8988T (cell line): ENCODE results near the gene TGFBR3L.
"Not testable (repeated sequence)": the region's sequence is repeated elsewhere in the genome, so short reads cannot be mapped to it uniquely, and the experiment has no call there.

Experiments used
- DNase-seq: peaks from one replicate; pipeline ENCODE4 v3.0.0; 2011

Gene TGFBR3L

DNA sequence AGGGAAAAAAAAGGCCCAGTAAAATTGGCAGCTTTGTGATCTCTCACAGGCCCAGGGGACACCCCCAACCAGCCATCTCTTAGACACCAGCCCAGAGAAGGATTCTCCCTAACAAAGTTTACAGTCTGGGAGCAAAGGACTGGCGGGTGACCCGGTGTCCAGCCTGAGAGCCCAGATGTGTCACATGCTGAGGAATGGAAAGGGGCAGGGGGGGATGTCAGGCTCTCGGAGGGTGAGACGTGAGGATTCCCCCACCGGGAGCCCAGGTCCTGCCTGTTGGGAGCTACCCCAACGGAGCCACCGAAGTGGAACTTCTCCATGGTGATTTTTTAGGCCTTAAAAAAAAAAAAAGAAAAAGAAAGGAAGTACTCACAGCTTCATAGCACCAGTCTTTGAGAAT is 16.1 kb downstream of the TGFBR3L start:
- DNase-seq = no peak

GRCh38 chr19:7931221-7932061 is 16.8 kb downstream of the TGFBR3L start:
- DNase-seq = no peak

DNA sequence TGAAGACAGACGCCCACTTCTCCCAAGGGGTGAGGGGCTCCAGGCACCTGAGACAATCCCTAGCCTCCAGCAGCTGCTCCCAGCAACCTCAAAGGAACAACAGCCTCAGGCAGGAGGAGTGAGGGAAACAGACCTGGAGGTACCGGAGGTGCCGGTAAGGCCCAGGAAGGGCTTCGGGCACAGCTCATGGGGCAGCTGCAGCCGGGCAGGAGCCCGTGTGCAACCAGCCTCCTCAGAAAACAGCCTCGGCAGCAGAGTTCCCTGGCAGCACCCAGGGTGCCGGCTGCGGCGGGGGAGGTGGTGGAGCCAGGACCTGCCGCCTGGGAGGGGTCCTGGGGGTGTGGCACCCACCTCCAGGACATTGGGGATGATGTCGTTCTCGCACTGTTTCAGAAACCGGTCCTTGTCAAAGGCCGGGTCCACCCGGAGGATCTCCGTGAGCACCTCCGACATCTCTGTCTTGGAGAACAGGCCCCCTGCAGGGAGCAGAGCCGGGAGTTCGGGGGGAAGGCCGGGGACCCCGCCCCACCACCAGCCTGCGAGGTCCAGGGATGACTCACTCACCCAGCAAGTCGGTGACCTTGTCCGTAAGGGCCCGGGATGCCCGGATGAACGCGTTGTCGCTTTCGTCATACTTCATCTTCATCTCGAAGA is 17.8 kb downstream of the TGFBR3L start:
- no peak for DNase-seq

DNA sequence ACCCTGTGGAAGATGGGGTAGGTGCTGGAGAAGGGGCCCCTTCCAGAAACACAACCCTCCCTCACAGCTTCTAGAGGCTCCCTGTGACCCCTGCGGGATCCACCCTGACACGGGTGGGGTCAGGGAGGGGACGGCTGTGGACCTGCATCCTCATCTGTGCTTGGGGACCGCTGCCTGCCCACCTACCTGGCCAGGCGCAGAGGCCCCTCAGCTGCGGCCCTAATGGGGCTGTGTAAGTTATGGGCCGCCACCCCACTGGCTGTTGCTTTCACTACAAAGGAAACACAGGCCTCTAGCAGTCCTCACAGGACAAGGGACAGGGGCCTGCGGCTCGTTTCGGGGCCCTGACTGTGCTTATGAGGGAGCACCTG is 18.3 kb downstream of the TGFBR3L start:
- DNase-seq = no peak

- DNase-seq = no peak
Observed at GRCh38 chr19:7933411-7933810, 18.8 kb downstream of the TGFBR3L start.

GRCh38 chr19:7933828-7934725 is 19.4 kb downstream of the TGFBR3L start:
- DNase-seq = no peak

- no peak for DNase-seq
Observed at GRCh38 chr19:7934766-7935165, 20.1 kb downstream of the TGFBR3L start.

GRCh38 chr19:7940841-7941240 is 26.2 kb downstream of the TGFBR3L start:
- no peak for DNase-seq

GRCh38 chr19:7941895-7942596 is 27.4 kb downstream of the TGFBR3L start:
- DNase-seq = no peak

- DNase-seq = no peak
Observed at GRCh38 chr19:7942981-7943443, 28.4 kb downstream of the TGFBR3L start.

DNA sequence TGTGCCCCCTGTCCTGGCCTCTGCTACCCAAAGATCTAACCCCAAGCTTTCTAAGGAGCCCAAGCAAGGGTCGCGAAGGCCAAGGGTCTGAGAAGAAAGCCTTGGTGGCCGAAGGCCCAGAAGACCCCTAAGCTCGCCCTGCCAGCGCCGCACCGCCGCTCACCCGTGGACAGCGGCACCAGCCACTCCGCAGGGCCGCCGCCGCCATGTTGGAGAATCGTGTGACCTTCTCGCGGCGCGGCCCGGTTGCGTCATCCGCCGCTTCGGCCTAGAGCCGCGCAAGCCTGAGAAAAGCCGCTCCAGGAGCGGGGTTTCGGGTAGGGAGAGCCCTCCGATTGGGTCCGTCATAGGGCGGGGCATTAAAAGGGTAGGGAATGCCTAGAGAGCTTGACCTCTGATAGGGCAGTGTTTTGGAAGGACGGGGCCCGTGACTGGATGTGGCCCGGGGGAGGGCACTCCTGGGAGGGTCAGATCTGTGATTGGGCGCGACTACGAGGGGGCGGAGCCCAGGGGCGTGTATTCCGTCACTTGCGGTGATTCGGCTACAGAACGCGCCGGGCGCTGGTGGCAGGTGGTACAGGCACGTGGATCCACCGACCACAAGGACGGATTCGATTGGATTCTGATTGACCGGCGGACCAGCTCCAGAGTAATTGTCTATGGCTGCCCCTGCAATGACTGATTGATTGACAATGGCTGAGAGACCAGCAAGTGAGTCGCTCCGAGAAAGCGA is 29.0 kb downstream of the TGFBR3L start, which contains the start of gene TIMM44:
TIMM44 (minus strand) TSS at position 223 of the 733 bp plus-strand sequence; CDS start at position 208, 15 bp downstream.
- peak; percentile 63 for DNase-seq

DNA sequence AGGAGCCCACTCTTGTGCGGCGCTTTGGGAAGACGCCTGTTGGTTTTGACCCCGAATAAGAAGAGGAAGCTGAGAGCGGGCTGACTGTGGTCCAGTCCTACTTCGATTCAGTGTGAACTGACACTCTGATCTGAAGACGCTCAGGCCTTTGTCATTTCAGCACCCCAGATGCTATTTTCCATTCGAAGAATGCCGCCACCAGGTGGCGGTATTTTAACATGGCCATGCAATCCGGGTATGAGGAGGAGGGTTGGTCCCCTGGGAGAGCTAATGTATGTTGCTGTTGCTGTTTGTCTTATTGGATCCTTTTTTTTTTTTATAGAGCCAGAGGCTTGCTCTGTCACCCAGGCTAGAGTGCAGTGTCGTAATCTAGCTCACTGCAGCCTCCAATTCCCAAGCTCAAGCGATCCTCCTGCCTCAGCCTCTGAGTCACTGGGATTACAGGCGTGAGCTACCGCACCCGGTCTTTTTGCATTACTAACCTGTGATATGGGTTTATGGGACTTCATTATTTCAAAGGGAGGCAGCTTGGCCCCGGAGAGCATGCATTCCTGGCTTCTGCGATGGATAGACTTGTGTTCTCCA is 29.6 kb downstream of the TGFBR3L start:
- no peak for DNase-seq

- DNase-seq = no peak
Observed at GRCh38 chr19:7947939-7948338, 33.3 kb downstream of the TGFBR3L start.

GRCh38 chr19:7953060-7953459 is 38.4 kb downstream of the TGFBR3L start:
- DNase-seq = no peak

DNA sequence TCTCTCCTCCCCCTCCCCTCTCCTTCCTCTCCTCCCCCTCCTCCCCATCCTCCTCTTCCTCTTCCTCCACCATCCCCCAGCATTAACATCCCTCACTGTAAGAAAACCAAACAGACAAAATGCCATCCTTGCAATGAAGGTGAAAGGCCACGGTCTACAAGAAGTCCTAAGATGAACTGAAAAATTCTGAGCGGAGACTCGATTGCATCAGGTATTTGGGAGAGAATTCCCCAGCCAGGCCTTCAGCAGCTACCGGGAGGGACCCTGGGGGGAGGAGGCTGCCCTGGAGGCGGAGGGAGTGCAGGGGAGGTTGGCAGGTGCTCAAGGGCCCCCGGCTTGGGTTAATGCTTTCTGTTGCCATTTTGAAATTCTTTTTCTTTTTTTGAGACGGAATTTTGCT is 38.9 kb downstream of the TGFBR3L start:
- no peak for DNase-seq

DNA sequence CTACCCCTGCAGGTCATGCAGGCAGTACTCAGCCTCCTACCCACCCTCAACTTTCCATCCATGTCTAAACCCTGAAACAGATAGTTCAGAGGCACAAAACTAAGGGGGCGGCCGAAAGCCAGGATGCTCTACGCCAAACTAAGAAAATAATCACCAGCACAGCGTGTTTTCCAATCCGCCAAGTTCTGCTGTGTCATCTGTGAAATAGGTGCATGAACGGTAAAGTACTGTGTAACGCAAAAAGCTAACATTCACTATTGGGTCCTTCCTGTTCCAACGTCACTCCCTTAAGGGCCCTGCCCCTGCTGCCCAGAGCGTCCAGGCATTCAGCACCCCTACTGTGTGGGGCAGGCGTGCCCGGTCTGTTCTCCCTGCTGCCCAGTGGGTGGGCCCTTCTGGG is 41.1 kb downstream of the TGFBR3L start:
- DNase-seq = no peak

DNA sequence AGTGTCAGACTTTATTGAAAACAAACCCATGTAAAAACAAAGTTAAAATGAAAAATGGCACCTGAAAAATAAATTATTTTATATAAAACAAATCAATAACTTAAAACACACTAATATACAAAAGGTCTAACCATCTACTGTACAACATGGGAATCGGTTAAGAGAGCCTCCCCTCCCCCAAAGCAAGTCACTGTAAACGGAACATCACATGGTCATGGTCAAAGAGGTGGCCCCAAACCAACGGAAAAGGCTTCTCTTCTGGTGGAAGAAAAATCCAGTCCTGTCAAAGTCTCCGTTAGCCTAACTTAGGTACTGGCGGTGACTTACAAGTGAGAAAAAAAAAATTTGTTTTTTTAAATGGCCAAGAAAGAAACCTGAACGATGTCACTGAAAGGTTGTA is 44.6 kb downstream of the TGFBR3L start:
- no peak for DNase-seq

GRCh38 chr19:7961082-7961481 is 46.5 kb downstream of the TGFBR3L start:
- DNase-seq = not testable (repeated sequence)

DNA sequence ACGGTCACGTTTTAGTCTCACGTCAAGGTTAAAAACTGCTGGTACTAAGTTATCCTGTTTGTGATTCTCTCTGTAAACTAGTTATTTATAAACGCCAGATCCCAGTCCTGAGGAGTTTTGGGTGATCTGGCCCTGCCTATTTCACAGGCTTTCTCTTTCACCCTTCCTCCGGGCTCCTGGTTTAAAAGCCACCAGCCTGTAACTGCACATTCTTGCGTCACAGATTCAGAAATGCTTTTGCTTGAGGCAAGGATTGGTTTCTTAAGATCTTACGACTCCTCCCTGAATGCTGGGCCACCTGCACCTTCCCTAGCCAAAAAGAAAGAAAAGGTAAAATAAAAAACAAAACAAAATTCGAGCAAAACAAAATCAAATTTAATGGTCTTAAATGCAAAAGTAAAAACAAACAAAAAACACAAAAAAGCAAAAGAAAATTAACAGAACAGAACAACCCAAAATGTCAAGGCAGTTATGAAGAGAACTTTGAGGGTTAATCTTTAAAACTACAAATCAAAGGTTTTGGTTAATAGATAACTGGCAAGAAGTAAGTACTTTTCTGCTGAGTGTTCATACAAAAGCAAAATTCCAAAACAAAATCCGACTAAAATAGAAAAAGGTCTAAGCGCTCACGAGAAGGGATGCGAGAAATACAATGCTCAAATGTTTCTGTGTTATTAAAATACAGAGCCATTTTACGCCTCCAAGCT is 47.4 kb downstream of the TGFBR3L start:
- no peak for DNase-seq

DNA sequence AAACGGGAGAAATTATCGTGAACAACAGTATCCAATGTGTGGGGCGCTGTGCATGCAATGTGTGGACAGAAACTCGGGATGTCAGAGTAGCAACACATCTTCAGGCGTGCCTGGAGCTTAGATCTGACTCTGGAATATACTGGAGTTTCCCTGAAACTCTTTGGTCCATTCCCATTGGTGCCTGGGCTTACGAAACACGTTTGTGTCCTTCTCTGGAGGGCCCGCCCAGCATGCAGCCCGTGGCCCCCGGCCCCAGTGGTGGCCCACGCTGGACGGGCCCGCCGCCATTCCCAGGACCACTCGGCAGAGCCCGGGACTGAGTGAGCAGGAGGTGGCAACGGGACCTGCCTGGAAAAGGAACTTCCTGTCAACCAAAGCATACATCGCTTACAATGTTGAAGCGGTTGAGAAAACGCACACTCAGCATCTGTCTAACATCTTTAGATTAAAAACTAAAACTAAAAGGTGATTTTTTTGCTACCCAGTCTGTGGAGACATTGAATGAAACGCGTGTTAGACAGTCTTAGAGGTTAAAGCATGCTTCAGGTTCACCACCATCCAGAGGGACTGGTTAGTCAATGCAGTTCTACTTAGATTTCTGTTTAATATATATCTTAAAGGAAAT is 48.1 kb downstream of the TGFBR3L start:
- no peak for DNase-seq
